H1 (cell line): Measurements from ENCODE around the gene DPP10. TPM values are rescaled to one million over a fixed set of nuclear protein-coding genes. Genes with fewer than 3 reads are reported as not detected.

ENCODE experiments used
- CTCF ChIA-PET: fragments of 300-600 bp; sonication (Branson Sonifier 250); formaldehyde crosslinking; loops from one replicate; lab custom pipeline; 2021; ENCODE audit not compliant: partially characterized antibody; lab: Charles Lee
- POLR2A ChIA-PET: fragments of 300-600 bp; sonication (Branson Sonifier 250); formaldehyde crosslinking; loops from one replicate; lab custom pipeline; 2021; ENCODE audit warnings: inconsistent platforms; ENCODE audit not compliant: partially characterized antibody; lab: Charles Lee
- DNase-seq, 2 experiments: peaks; one replicate each; pipeline versions ENCODE4 v3.0.0 to v3.0.0-alpha.2; 2010 to 2022; ENCODE audit warnings: low spot score in 2 of 2, low read depth in 1 of 2, mixed read lengths in 1 of 2
- FAIRE-seq: peaks from 2 replicates; lab custom pipeline; 2011; peaks lifted over from hg19 to GRCh38; lab: Jason Lieb, UNC
- H2AFZ ChIP-seq: 2 replicates; pipeline ENCODE4 v1.8.1; 2012; ENCODE audit warnings: low read length, inconsistent platforms
- H2AK5ac ChIP-seq: 2 replicates; pipeline ENCODE4 v1.6.1; 2013; ENCODE audit warnings: low read depth, low read length
- H2BK120ac ChIP-seq: replicated peaks from 2 replicates; pipeline ENCODE3; 2013; ENCODE audit warnings: low read depth, low read length, inconsistent platforms
- H2BK12ac ChIP-seq: 2 replicates; pipeline ENCODE4 v1.6.1; 2013; ENCODE audit warnings: low read depth, low read length
- H2BK15ac ChIP-seq: 2 replicates; pipeline ENCODE4 v1.6.1; 2013; ENCODE audit warnings: low read length
- H2BK20ac ChIP-seq: 2 replicates; pipeline ENCODE4 v1.6.1; 2013; ENCODE audit warnings: low read length
- H2BK5ac ChIP-seq: 2 replicates; pipeline ENCODE4 v1.6.1; 2013; ENCODE audit warnings: low read depth, low read length
- H3K14ac ChIP-seq: 2 replicates; pipeline ENCODE4 v1.6.1; 2013; ENCODE audit warnings: inconsistent platforms; ENCODE audit not compliant: insufficient read length
- H3K18ac ChIP-seq: 2 replicates; pipeline ENCODE4 v1.6.1; 2013; ENCODE audit warnings: low read length; ENCODE audit errors: extremely low read depth
- H3K23ac ChIP-seq: 2 replicates; pipeline ENCODE4 v1.6.1; 2013; ENCODE audit warnings: inconsistent platforms; ENCODE audit not compliant: insufficient read length
- H3K23me2 ChIP-seq: 2 replicates; pipeline ENCODE4 v1.6.1; 2013; ENCODE audit warnings: low read depth, low read length
- H3K27ac ChIP-seq: 2 replicates; pipeline ENCODE4 v1.6.1; 2011; ENCODE audit warnings: low read depth, low read length, inconsistent platforms
- H3K27me3 ChIP-seq, 4 experiments: replicated peaks in 1 of 4; 1 replicate in 1 of 4; 2 replicates in 3 of 4; pipeline versions ENCODE4 v1.6.1 to v1.8.1; 2011 to 2013; ENCODE audit warnings: low read length in 3 of 4, mild to moderate bottlenecking in 3 of 4, inconsistent platforms in 2 of 4, mixed read lengths in 2 of 4, moderate library complexity in 1 of 4; ENCODE audit not compliant: control insufficient read depth in 3 of 4, insufficient read depth in 3 of 4; ENCODE audit errors: extremely low read depth in 1 of 4
- H3K36me3 ChIP-seq, 4 experiments: 2 replicates each; pipeline versions ENCODE4 v1.6.1 to v1.8.1; 2011 to 2013; ENCODE audit warnings: mild to moderate bottlenecking in 4 of 4, low read length in 3 of 4, moderate library complexity in 2 of 4, control low read depth in 1 of 4, inconsistent platforms in 1 of 4; ENCODE audit not compliant: insufficient read depth in 4 of 4, control insufficient read depth in 2 of 4
- H3K4ac ChIP-seq: replicated peaks from 2 replicates; pipeline ENCODE3; 2013; ENCODE audit warnings: low read length, low read depth, mixed read lengths, inconsistent platforms; ENCODE audit not compliant: insufficient read length
- H3K4me1 ChIP-seq, 4 experiments: replicated peaks in 1 of 4; 1 replicate in 1 of 4; 2 replicates in 3 of 4; pipeline versions ENCODE4 v1.6.1 to v1.8.1; 2011 to 2013; ENCODE audit warnings: low read length in 3 of 4, inconsistent platforms in 2 of 4, mixed read lengths in 1 of 4; ENCODE audit not compliant: insufficient read depth in 4 of 4, control insufficient read depth in 3 of 4
- H3K4me2 ChIP-seq, 2 experiments: 2 replicates each; pipeline versions ENCODE4 v1.6.1 to v1.8.1; 2011 to 2013; ENCODE audit warnings: low read depth in 2 of 2, low read length in 2 of 2, control low read depth in 1 of 2, inconsistent platforms in 1 of 2, mild to moderate bottlenecking in 1 of 2; ENCODE audit not compliant: insufficient read depth in 1 of 2
- H3K4me3 ChIP-seq, 4 experiments: fragments of 200-600, 300-600 bp in 1 of 4; sonication (generic), shearing (Covaris generic), sonication (Bioruptor Twin) in 1 of 4; 2 replicates each; pipeline versions ENCODE4 v1.5.1 to v1.8.1; 2011 to 2016; ENCODE audit warnings: low read length in 4 of 4, low read depth in 3 of 4, control low read depth in 2 of 4, inconsistent platforms in 2 of 4, mild to moderate bottlenecking in 2 of 4, mixed read lengths in 1 of 4, moderate library complexity in 1 of 4; ENCODE audit not compliant: insufficient read depth in 2 of 4; ENCODE audit errors: extremely low read depth in 1 of 4
- H3K56ac ChIP-seq: replicated peaks from 2 replicates; pipeline ENCODE3; 2013; ENCODE audit warnings: low read depth, mild to moderate bottlenecking, mixed read lengths, low read length, inconsistent platforms; ENCODE audit not compliant: insufficient read length
- H3K79me1 ChIP-seq: 2 replicates; pipeline ENCODE4 v1.6.1; 2013; ENCODE audit warnings: low read depth, low read length, control low read depth
- H3K79me2 ChIP-seq, 2 experiments: 2 replicates each; pipeline versions ENCODE4 v1.6.1 to v1.8.1; 2012 to 2013; ENCODE audit warnings: low read length in 2 of 2, mild to moderate bottlenecking in 2 of 2, inconsistent platforms in 1 of 2; ENCODE audit not compliant: insufficient read depth in 2 of 2, control insufficient read depth in 1 of 2
- H3K9ac ChIP-seq, 4 experiments: replicated peaks in 1 of 4; 1 replicate in 1 of 4; 2 replicates in 3 of 4; pipeline versions ENCODE4 v1.6.1 to v1.8.1; 2011 to 2013; ENCODE audit warnings: low read depth in 3 of 4, low read length in 3 of 4, control low read depth in 2 of 4, mild to moderate bottlenecking in 2 of 4, moderate library complexity in 2 of 4, inconsistent platforms in 1 of 4; ENCODE audit errors: extremely low read depth in 1 of 4
- H3K9me3 ChIP-seq, 2 experiments: 2 replicates each; pipeline versions ENCODE4 v1.6.1 to v1.8.1; 2012 to 2013; ENCODE audit warnings: mild to moderate bottlenecking in 2 of 2, moderate library complexity in 2 of 2, control low read depth in 1 of 2, inconsistent platforms in 1 of 2, low read depth in 1 of 2, low read length in 1 of 2, mixed read lengths in 1 of 2; ENCODE audit not compliant: insufficient read depth in 2 of 2
- H4K20me1 ChIP-seq, 2 experiments: replicated peaks in 1 of 2; 2 replicates each; pipeline versions ENCODE3 to v1.8.1; 2011 to 2013; ENCODE audit warnings: inconsistent platforms in 2 of 2, low read length in 2 of 2, mild to moderate bottlenecking in 1 of 2; ENCODE audit not compliant: insufficient read depth in 2 of 2, control insufficient read depth in 1 of 2
- H4K5ac ChIP-seq: 2 replicates; pipeline ENCODE4 v1.6.1; 2013; ENCODE audit warnings: low read length, low read depth, mixed read lengths, inconsistent platforms; ENCODE audit not compliant: insufficient read length
- H4K8ac ChIP-seq: 2 replicates; pipeline ENCODE4 v1.8.0; 2013; ENCODE audit warnings: mild to moderate bottlenecking, moderate library complexity, low read length, inconsistent platforms; ENCODE audit not compliant: insufficient read depth; ENCODE audit errors: extremely low read depth
- H4K91ac ChIP-seq: replicated peaks from 2 replicates; pipeline ENCODE3; 2013; ENCODE audit warnings: low read length, mixed read lengths, inconsistent platforms; ENCODE audit not compliant: insufficient read length
- CBX8 ChIP-seq: fragments of 300-800, 300-1000 bp; sonication (generic); IDR thresholded peaks from 2 replicates; pipeline ENCODE4 v1.7.1; 2016; ENCODE audit warnings: low read depth, low read length, borderline replicate concordance
- FOSL1 ChIP-seq: IDR thresholded peaks from 2 replicates; pipeline ENCODE4 v1.6.1; 2011; ENCODE audit warnings: mild to moderate bottlenecking, low read depth, low read length, moderate library complexity; ENCODE audit not compliant: insufficient read depth
- HDAC6 ChIP-seq: IDR thresholded peaks from one replicate; pipeline ENCODE4 v1.7.1; 2012; ENCODE audit warnings: low read depth, mild to moderate bottlenecking, inconsistent platforms, low read length, moderate library complexity
- MAFK ChIP-seq: IDR thresholded peaks from 2 replicates; pipeline ENCODE4 v1.6.1; 2012; ENCODE audit warnings: low read depth, mild to moderate bottlenecking, improper control_type of control experiment, low read length
- TAF1 ChIP-seq: IDR thresholded peaks from 2 replicates; pipeline ENCODE4 v1.6.1; 2011; ENCODE audit warnings: mild to moderate bottlenecking, low read depth, low read length
- ZNF274 ChIP-seq: IDR thresholded peaks from 2 replicates; pipeline ENCODE4 v1.7.0; 2012; ENCODE audit warnings: low read length, borderline replicate concordance; ENCODE audit errors: extremely low read depth
- WGBS, 2 experiments: shearing (Covaris generic) in 1 of 2; methylation state at CpG; one replicate each; pipeline versions ENCODE4 v1.1.6 to v1.1.7; 2013 to 2015; ENCODE audit warnings: low lambda C conversion rate in 2 of 2, mixed read lengths in 2 of 2, inconsistent platforms in 1 of 2, low coverage in 1 of 2, missing lambda C conversion rate in 1 of 2; ENCODE audit not compliant: insufficient replicate concordance in 2 of 2, insufficient coverage in 1 of 2, insufficient read length in 1 of 2; ENCODE audit errors: extremely low coverage in 1 of 2, missing lambda C conversion rate in 1 of 2; 5-methylcytosine and 5-hydroxymethylcytosine counted together
- polyA plus RNA-seq, 7 experiments: library from polyadenylated mRNA; depleted of rRNA in 3 of 7; stranded (reverse) in 5 of 7; unstranded in 2 of 7; fragments of >200 nt in 5 of 7; fragments of 200-250 nt in 2 of 7; gene quantifications; 1 replicate in 5 of 7; 2 replicates in 1 of 7; 4 replicates in 1 of 7; pipeline versions ENCODE4 v1.2.1 to v1.2.3, GENCODE V29; 2011 to 2013; ENCODE audit warnings: missing spikeins in 2 of 7, mixed read lengths in 2 of 7
- total RNA-seq: library from RNA; stranded (reverse); fragmentation: NEBNext Ultra II Directional; extraction: Animal tissue kit (Norgen Biotek cat#: 25700); gene quantifications from 2 replicates; pipeline ENCODE4 v1.2.1, GENCODE V29; 2021
- TF ChIP-seq, protein P1 (sequence below): IDR thresholded peaks from 2 replicates; pipeline ENCODE4 v1.6.1; 2011; ENCODE audit warnings: low read depth, mild to moderate bottlenecking, low read length; ENCODE audit not compliant: insufficient read depth
- TF ChIP-seq, protein P2 (sequence below): IDR thresholded peaks from 2 replicates; pipeline ENCODE4 v1.6.1; 2012; ENCODE audit warnings: low read length, inconsistent platforms
- TF ChIP-seq, protein P3 (sequence below), 3 experiments: IDR thresholded peaks; 1 replicate in 2 of 3; 2 replicates in 1 of 3; pipeline versions ENCODE4 v1.5.1 to v1.6.1; 2011; ENCODE audit warnings: low read length in 3 of 3, mild to moderate bottlenecking in 3 of 3, inconsistent platforms in 2 of 3, low read depth in 1 of 3, moderate library complexity in 1 of 3; ENCODE audit not compliant: insufficient read depth in 1 of 3; ENCODE audit errors: control extremely low read depth in 1 of 3

Gene DPP10
- total and polyA plus RNA-seq, 2 of the 8 experiments (the other 6 are each of a cell fraction or from before 2014, with no cell fraction given) = 3.3 to 7.2 TPM

DNA sequence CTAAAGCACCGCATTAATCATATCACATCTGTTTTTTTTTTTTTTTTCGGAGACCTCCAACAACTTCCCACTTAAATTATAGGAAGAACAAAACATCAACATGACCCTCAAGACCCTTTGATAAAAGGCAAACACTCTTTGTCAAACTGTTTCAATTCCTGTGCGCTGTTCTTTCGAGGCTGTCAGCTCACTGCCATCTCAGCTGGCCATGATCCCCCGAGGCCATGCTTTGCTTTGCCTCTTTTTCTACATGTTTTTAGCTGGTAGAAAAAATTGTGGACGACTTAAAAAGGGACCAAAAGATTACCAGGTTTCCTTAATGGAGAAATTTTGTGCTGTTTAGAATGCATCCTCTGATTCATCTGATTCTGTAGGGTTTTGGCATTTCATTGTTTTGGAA is 138.2 kb downstream of the DPP10 start:
- no peak overlapping the region for H3K14ac ChIP-seq
- no peak overlapping the region for H3K4ac ChIP-seq
- H3K9me3 ChIP-seq = no peaks in the 10 kb centered on the region
- no peak overlapping the region for H3K4me2 ChIP-seq
- no peaks in the 10 kb centered on the region for H3K36me3 ChIP-seq
- H3K27ac ChIP-seq = no peak overlapping the region
- DNase-seq (no peak), FAIRE-seq (no peak)
- H3K56ac ChIP-seq = no peak overlapping the region
- H2AK5ac ChIP-seq = no peak overlapping the region
- H3K23me2 ChIP-seq = no peaks in the 10 kb centered on the region
- H4K20me1 ChIP-seq = no peaks in the 10 kb centered on the region
- H2BK20ac ChIP-seq = no peak overlapping the region
- H4K91ac ChIP-seq = no peak overlapping the region
- H3K27me3 ChIP-seq = no peaks in the 10 kb centered on the region
- no peak overlapping the region for H3K18ac ChIP-seq
- H3K9ac ChIP-seq = no peak overlapping the region
- no peaks in the 10 kb centered on the region for H3K79me1 ChIP-seq
- H4K5ac ChIP-seq = no peak overlapping the region
- CTCF ChIA-PET = no interaction called here
- POLR2A ChIA-PET = no interaction called here
- H2BK120ac ChIP-seq = no peak overlapping the region
- no peak overlapping the region for H4K8ac ChIP-seq
- 92% methylated on average over 6 of the region's 6 CpGs; no CpG with 5 or more reads in 1 of the 2 experiments for WGBS, 2 experiments
- no peak overlapping the region for H2AFZ ChIP-seq
- no peak overlapping the region for H3K4me3 ChIP-seq
- H2BK5ac ChIP-seq = no peak overlapping the region
- no peak overlapping the region for H2BK12ac ChIP-seq
- no peak overlapping the region for H3K23ac ChIP-seq
- H3K4me1 ChIP-seq = no peaks in the 10 kb centered on the region
- no peaks in the 10 kb centered on the region for H3K79me2 ChIP-seq
- no peak overlapping the region for H2BK15ac ChIP-seq
- TF ChIP-seq, protein P1, sequence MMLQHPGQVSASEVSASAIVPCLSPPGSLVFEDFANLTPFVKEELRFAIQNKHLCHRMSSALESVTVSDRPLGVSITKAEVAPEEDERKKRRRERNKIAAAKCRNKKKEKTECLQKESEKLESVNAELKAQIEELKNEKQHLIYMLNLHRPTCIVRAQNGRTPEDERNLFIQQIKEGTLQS = no peak
- TF ChIP-seq, protein P2, sequence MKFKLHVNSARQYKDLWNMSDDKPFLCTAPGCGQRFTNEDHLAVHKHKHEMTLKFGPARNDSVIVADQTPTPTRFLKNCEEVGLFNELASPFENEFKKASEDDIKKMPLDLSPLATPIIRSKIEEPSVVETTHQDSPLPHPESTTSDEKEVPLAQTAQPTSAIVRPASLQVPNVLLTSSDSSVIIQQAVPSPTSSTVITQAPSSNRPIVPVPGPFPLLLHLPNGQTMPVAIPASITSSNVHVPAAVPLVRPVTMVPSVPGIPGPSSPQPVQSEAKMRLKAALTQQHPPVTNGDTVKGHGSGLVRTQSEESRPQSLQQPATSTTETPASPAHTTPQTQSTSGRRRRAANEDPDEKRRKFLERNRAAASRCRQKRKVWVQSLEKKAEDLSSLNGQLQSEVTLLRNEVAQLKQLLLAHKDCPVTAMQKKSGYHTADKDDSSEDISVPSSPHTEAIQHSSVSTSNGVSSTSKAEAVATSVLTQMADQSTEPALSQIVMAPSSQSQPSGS = no peak
- TF ChIP-seq, protein P3, sequence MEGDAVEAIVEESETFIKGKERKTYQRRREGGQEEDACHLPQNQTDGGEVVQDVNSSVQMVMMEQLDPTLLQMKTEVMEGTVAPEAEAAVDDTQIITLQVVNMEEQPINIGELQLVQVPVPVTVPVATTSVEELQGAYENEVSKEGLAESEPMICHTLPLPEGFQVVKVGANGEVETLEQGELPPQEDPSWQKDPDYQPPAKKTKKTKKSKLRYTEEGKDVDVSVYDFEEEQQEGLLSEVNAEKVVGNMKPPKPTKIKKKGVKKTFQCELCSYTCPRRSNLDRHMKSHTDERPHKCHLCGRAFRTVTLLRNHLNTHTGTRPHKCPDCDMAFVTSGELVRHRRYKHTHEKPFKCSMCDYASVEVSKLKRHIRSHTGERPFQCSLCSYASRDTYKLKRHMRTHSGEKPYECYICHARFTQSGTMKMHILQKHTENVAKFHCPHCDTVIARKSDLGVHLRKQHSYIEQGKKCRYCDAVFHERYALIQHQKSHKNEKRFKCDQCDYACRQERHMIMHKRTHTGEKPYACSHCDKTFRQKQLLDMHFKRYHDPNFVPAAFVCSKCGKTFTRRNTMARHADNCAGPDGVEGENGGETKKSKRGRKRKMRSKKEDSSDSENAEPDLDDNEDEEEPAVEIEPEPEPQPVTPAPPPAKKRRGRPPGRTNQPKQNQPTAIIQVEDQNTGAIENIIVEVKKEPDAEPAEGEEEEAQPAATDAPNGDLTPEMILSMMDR (IDR thresholded peaks at IDR 0.05; ENCODE audit: control extremely low read depth in 1 of 3, insufficient read depth in 1 of 3, low read depth in 1 of 3, low read length in 3 of 3) = no peak
- TF ChIP-seq MAFK = no peak
- no peak for TF ChIP-seq FOSL1
- TF ChIP-seq HDAC6 = no peak
- TF ChIP-seq TAF1 = no peak
- TF ChIP-seq CBX8 = no peak
- TF ChIP-seq ZNF274 = no peak
